ENCODE data around the gene FERMT3. TPM values are rescaled to one million over a fixed set of nuclear protein-coding genes. Genes with fewer than 3 reads are reported as not detected.
"Not testable (repeated sequence)": the region's sequence is repeated elsewhere in the genome, so short reads cannot be mapped to it uniquely, and the experiment has no call there.

FERMT3 gene
- total and polyA plus RNA-seq, 7 experiments from 2014 or later: 77.1 to 209 (median 120) TPM

GRCh38 chr11:64246621-64246870 lies 40.0 kb downstream of the FERMT3 start:
- peaks cover 21 to 25% of the 10 kb centered on the region in 2 donors for H3K4me1 ChIP-seq (ENCODE audit: control insufficient read depth in 2 of 2, insufficient read depth in 2 of 2, low read length in 2 of 2)
- Mint-ChIP-seq H3K4me3 (peak overlapping the region; percentile 82 to 92 (median 87)), H3K4me1 (peaks cover 7 to 42% (median 28%) of the 10 kb centered on the region in 7 donors), H3K27ac (peak overlapping the region in 2 of 9 donors; percentile 64 to 83)
- intact Hi-C loops (cut with micrococcal nuclease): loop anchor here in 1 of 2 donors (1.0 kb wide), 3 partner anchors 23 to 59 kb away; partner anchors contain the start of genes ESRRA and GPR137
- H3K9me3 Mint-ChIP-seq; H3K36me3 ChIP-seq (ENCODE audit: control insufficient read depth in 2 of 3, insufficient read depth in 3 of 3, low read length in 3 of 3); H3K27me3 ChIP-seq (ENCODE audit: control insufficient read depth in 2 of 2, insufficient read depth in 2 of 2, low read length in 2 of 2); H3K9me3 ChIP-seq (ENCODE audit: control insufficient read depth in 2 of 3, low read length in 3 of 3); H3K27me3 Mint-ChIP-seq; H3K4me3 ChIP-seq (ENCODE audit: low read length); H3K27ac ChIP-seq (ENCODE audit: low read depth, low read length); H3K36me3 Mint-ChIP-seq: not testable (repeated sequence)
- ATAC-seq (peak; percentile 17), DNase-seq (peak in 1 of 9 donors; percentile 31)
- ChIA-PET POLR2A (interaction anchor here (1.0 to 12.3 kb wide), 12 partner anchors 8 to 498 kb away, joined by 3 to 154 read pairs (median 6); partner anchors contain the start of genes BAD, FERMT3, NUDT22 and PRDX5), CTCF (interaction anchor here (1.6 to 4.5 kb wide), 2 partner anchors 41 to 56 kb away, joined by 5 to 30 read pairs; partner anchors contain the start of gene FERMT3)

- H3K4me1 ChIP-seq (ENCODE audit: control insufficient read depth in 2 of 2, insufficient read depth in 2 of 2, low read length in 2 of 2): peaks cover 25 to 27% of the 10 kb centered on the region in 2 donors
- peak within 1 kb of the TSS; percentile 100 for H3K4me3 ChIP-seq (ENCODE audit: low read length)
- Mint-ChIP-seq H3K4me1 (peaks cover 7 to 46% (median 32%) of the 10 kb centered on the region in 7 donors), H3K9me3 (peaks cover 0 to 2% (median 0%) of the 10 kb centered on the region in 11 donors), H3K36me3 (no peaks in the 10 kb centered on the region), H3K27ac (peak within 1 kb of the TSS; percentile 65 to 88 (median 85)), H3K4me3 (peak within 1 kb of the TSS; percentile 83 to 93 (median 88)), H3K27me3 (peaks cover 0 to 3% (median 0%) of the 10 kb centered on the region in 5 donors)
- intact Hi-C loops (cut with micrococcal nuclease): loop anchor here (1.0 kb wide), 5 partner anchors 21 to 58 kb away; partner anchors contain the start of genes ESRRA (in 2 of the 2), GPR137 (in 2 of the 2), NUDT22 (in 1 of the 2) and TRPT1 (in 1 of the 2)
- ATAC-seq (peak; percentile 75), DNase-seq (peak; percentile 55 to 88 (median 70))
- CTCF ChIA-PET: interaction anchor here (1.6 to 4.5 kb wide), 2 partner anchors 42 to 55 kb away, joined by 5 to 30 read pairs; partner anchors contain the start of gene FERMT3
- POLR2A ChIA-PET: interaction anchor here (0.7 to 12.3 kb wide), 13 partner anchors 9 to 70 kb away, joined by 3 to 154 read pairs (median 5); partner anchors contain the start of genes BAD, DNAJC4, FERMT3 and NUDT22
- no peaks in the 10 kb centered on the region for H3K27me3 ChIP-seq (ENCODE audit: control insufficient read depth in 2 of 2, insufficient read depth in 2 of 2, low read length in 2 of 2)
- H3K9me3 ChIP-seq (ENCODE audit: control insufficient read depth in 2 of 3, low read length in 3 of 3): no peaks in the 10 kb centered on the region
- peaks cover 0 to 7% (median 0%) of the 10 kb centered on the region in 3 experiments for H3K36me3 ChIP-seq (ENCODE audit: control insufficient read depth in 2 of 3, insufficient read depth in 3 of 3, low read length in 3 of 3)
- peak within 1 kb of the TSS; percentile 64 for H3K27ac ChIP-seq (ENCODE audit: low read depth, low read length)
Observed at GRCh38 chr11:64246871-64247728, 40.6 kb downstream of the FERMT3 start, which contains the start of gene PPP1R14B. Gene PPP1R14B, minus strand, starts transcription at chr11:64246943. Its CDS starts 270 bp downstream, at chr11:64246673.

- peaks cover 0 to 7% (median 0%) of the 10 kb centered on the region in 3 experiments for H3K36me3 ChIP-seq (ENCODE audit: control insufficient read depth in 2 of 3, insufficient read depth in 3 of 3, low read length in 3 of 3)
- DNase-seq: no peak
- no peak for ATAC-seq
- no peaks in the 10 kb centered on the region for H3K9me3 ChIP-seq (ENCODE audit: control insufficient read depth in 2 of 3, low read length in 3 of 3)
- Mint-ChIP-seq H3K27me3 (peaks cover 0 to 3% (median 0%) of the 10 kb centered on the region in 5 donors), H3K36me3 (no peaks in the 10 kb centered on the region), H3K4me3 (peak overlapping the region; percentile 70 to 92 (median 84)), H3K4me1 (peaks cover 7 to 47% (median 28%) of the 10 kb centered on the region in 7 donors), H3K9me3 (peaks cover 0 to 2% (median 0%) of the 10 kb centered on the region in 11 donors), H3K27ac (peak overlapping the region in 8 of 9 donors; percentile 6 to 82 (median 50))
- no peak overlapping the region for H3K27ac ChIP-seq (ENCODE audit: low read depth, low read length)
- intact Hi-C loops (cut with micrococcal nuclease): loop anchor here (1.0 kb wide), 4 partner anchors 22 to 57 kb away; partner anchors contain the start of genes ESRRA (in 1 of the 2), GPR137 (in 1 of the 2), NUDT22 (in 1 of the 2) and TRPT1 (in 1 of the 2)
- no peaks in the 10 kb centered on the region for H3K27me3 ChIP-seq (ENCODE audit: control insufficient read depth in 2 of 2, insufficient read depth in 2 of 2, low read length in 2 of 2)
- POLR2A ChIA-PET: interaction anchor here (0.7 to 12.3 kb wide), 12 partner anchors 9 to 69 kb away, joined by 3 to 154 read pairs (median 4); partner anchors contain the start of genes DNAJC4, NUDT22, PRDX5 and TRMT112
- peaks cover 24 to 25% of the 10 kb centered on the region in 2 donors for H3K4me1 ChIP-seq (ENCODE audit: control insufficient read depth in 2 of 2, insufficient read depth in 2 of 2, low read length in 2 of 2)
- peak overlapping the region; percentile 100 for H3K4me3 ChIP-seq (ENCODE audit: low read length)
- CTCF ChIA-PET: interaction anchor here (0.7 to 4.5 kb wide), 3 partner anchors 21 to 68 kb away, joined by 3 to 30 read pairs (median 3); partner anchors contain the start of gene FERMT3
Observed at GRCh38 chr11:64247729-64248531, 41.4 kb downstream of the FERMT3 start.

GRCh38 chr11:64248578-64248977 lies 42.1 kb downstream of the FERMT3 start:
- peak overlapping the region in 5 of 10 donors; percentile 70 to 92 (median 85) for H3K4me3 Mint-ChIP-seq
- H3K4me1 ChIP-seq (ENCODE audit: control insufficient read depth in 2 of 2, insufficient read depth in 2 of 2, low read length in 2 of 2): peaks cover 24 to 25% of the 10 kb centered on the region in 2 donors
- ChIA-PET CTCF (interaction anchor here (0.7 to 1.1 kb wide), 3 partner anchors 21 to 69 kb away, joined by 3 read pairs; partner anchors contain the start of genes PRDX5 and TRMT112), POLR2A (interaction anchor here (0.9 to 12.3 kb wide), 3 partner anchors 9 to 44 kb away, joined by 4 to 154 read pairs (median 8); no protein-coding TSS in a partner anchor)
- no peaks in the 10 kb centered on the region for H3K9me3 ChIP-seq (ENCODE audit: control insufficient read depth in 2 of 3, low read length in 3 of 3)
- H3K27ac ChIP-seq (ENCODE audit: low read depth, low read length): no peak overlapping the region
- H3K4me1 Mint-ChIP-seq: peaks cover 7 to 47% (median 22%) of the 10 kb centered on the region in 7 donors
- H3K36me3 Mint-ChIP-seq: no peaks in the 10 kb centered on the region
- no peak overlapping the region for H3K4me3 ChIP-seq (ENCODE audit: low read length)
- H3K27me3 Mint-ChIP-seq: peaks cover 0 to 3% (median 0%) of the 10 kb centered on the region in 5 donors
- H3K9me3 Mint-ChIP-seq: peaks cover 0 to 2% (median 0%) of the 10 kb centered on the region in 11 donors
- intact Hi-C loops (cut with micrococcal nuclease): no loop called here
- peak overlapping the region in 2 of 9 donors; percentile 7 to 16 for H3K27ac Mint-ChIP-seq
- H3K27me3 ChIP-seq (ENCODE audit: control insufficient read depth in 2 of 2, insufficient read depth in 2 of 2, low read length in 2 of 2): no peaks in the 10 kb centered on the region
- H3K36me3 ChIP-seq (ENCODE audit: control insufficient read depth in 2 of 3, insufficient read depth in 3 of 3, low read length in 3 of 3): peaks cover 0 to 3% (median 0%) of the 10 kb centered on the region in 3 experiments
- ATAC-seq: no peak
- no peak for DNase-seq

GRCh38 chr11:64249038-64249437 lies 42.5 kb downstream of the FERMT3 start:
- Histone ChIP-seq H3K4me3 (ENCODE audit: low read length) (no peak overlapping the region), H3K4me1 (ENCODE audit: control insufficient read depth in 2 of 2, insufficient read depth in 2 of 2, low read length in 2 of 2) (peaks cover 21 to 25% of the 10 kb centered on the region in 2 donors), H3K36me3 (ENCODE audit: control insufficient read depth in 2 of 3, insufficient read depth in 3 of 3, low read length in 3 of 3) (no peaks in the 10 kb centered on the region), H3K9me3 (ENCODE audit: control insufficient read depth in 2 of 3, low read length in 3 of 3) (no peaks in the 10 kb centered on the region), H3K27ac (ENCODE audit: low read depth, low read length) (no peak overlapping the region), H3K27me3 (ENCODE audit: control insufficient read depth in 2 of 2, insufficient read depth in 2 of 2, low read length in 2 of 2) (no peaks in the 10 kb centered on the region)
- intact Hi-C loops (cut with micrococcal nuclease): no loop called here
- ATAC-seq: no peak
- Mint-ChIP-seq H3K4me1 (peaks cover 7 to 48% (median 19%) of the 10 kb centered on the region in 7 donors), H3K27me3 (peaks cover 0 to 3% (median 0%) of the 10 kb centered on the region in 5 donors), H3K27ac (no peak overlapping the region), H3K4me3 (peak overlapping the region in 6 of 10 donors; percentile 27 to 88 (median 37)), H3K36me3 (no peaks in the 10 kb centered on the region), H3K9me3 (peaks cover 0 to 2% (median 0%) of the 10 kb centered on the region in 11 donors)
- no peak for DNase-seq
- ChIA-PET CTCF (interaction anchor here (1.1 to 3.7 kb wide), 3 partner anchors 20 to 68 kb away, joined by 3 to 31 read pairs (median 8); partner anchors contain the start of genes FERMT3, PRDX5 and TRMT112), POLR2A (interaction anchor here (1.2 to 12.3 kb wide), 4 partner anchors 9 to 48 kb away, joined by 3 to 154 read pairs (median 7); no protein-coding TSS in a partner anchor)
